ENCODE results near the gene FHL3.

The FHL3 gene

GRCh38 chr1:38043036-38043747 lies 37.9 kb upstream of the FHL3 start:
- WGBS (ENCODE audit: extremely low coverage, insufficient coverage, low lambda C conversion rate) = no CpG with 5 or more reads among the region's 12 CpGs
- no peak overlapping the region for H4K8ac ChIP-seq (ENCODE audit: low read depth, low read length)
- no peaks in the 10 kb centered on the region for H3K79me1 ChIP-seq (ENCODE audit: low read length)
- H4K5ac ChIP-seq (ENCODE audit: low read length) = no peak overlapping the region
- no peaks in the 10 kb centered on the region for H3K4me1 ChIP-seq (ENCODE audit: control insufficient read depth, low read depth, low read length)
- H3K79me2 ChIP-seq (ENCODE audit: control insufficient read depth, insufficient read depth, low read length) = no peaks in the 10 kb centered on the region
- H3K27ac ChIP-seq (ENCODE audit: low read depth, low read length) = no peak overlapping the region
- peaks cover 25% of the 10 kb centered on the region for H3K27me3 ChIP-seq (ENCODE audit: insufficient read depth, low read length, poor library complexity)
- no peaks in the 10 kb centered on the region for H3K36me3 ChIP-seq (ENCODE audit: control insufficient read depth, insufficient read depth, low read length)
- no peak overlapping the region for H3K4me3 ChIP-seq (ENCODE audit: low read length)
- H3K4ac ChIP-seq (ENCODE audit: low read depth, low read length) = no peak overlapping the region
- no peak overlapping the region for H3K9ac ChIP-seq (ENCODE audit: low read length)
- no peak overlapping the region for H2BK120ac ChIP-seq (ENCODE audit: low read depth, low read length)
- DNase-seq = no peak
- H2BK15ac ChIP-seq (replicated peaks; ENCODE audit: low read depth) = no peak overlapping the region
- no peak overlapping the region for H2AK5ac ChIP-seq (ENCODE audit: low read length)
- no peak overlapping the region for H3K4me2 ChIP-seq (ENCODE audit: low read length)
- H3K18ac ChIP-seq (ENCODE audit: low read length) = no peak overlapping the region
- no peak overlapping the region for H2BK5ac ChIP-seq (ENCODE audit: low read length)
- H3K56ac ChIP-seq (ENCODE audit: low read length) = no peak overlapping the region
- no peak overlapping the region for H3K23ac ChIP-seq (ENCODE audit: low read length)

- H4K8ac ChIP-seq (ENCODE audit: low read depth, low read length) = no peak overlapping the region
- H3K36me3 ChIP-seq (ENCODE audit: control insufficient read depth, insufficient read depth, low read length) = no peaks in the 10 kb centered on the region
- H3K4ac ChIP-seq (ENCODE audit: low read depth, low read length) = no peak overlapping the region
- H3K27ac ChIP-seq (ENCODE audit: low read depth, low read length) = no peak overlapping the region
- no peaks in the 10 kb centered on the region for H3K79me2 ChIP-seq (ENCODE audit: control insufficient read depth, insufficient read depth, low read length)
- H3K56ac ChIP-seq (ENCODE audit: low read length) = no peak overlapping the region
- H3K79me1 ChIP-seq (ENCODE audit: low read length) = no peaks in the 10 kb centered on the region
- no peak overlapping the region for H2BK5ac ChIP-seq (ENCODE audit: low read length)
- no peak overlapping the region for H2AK5ac ChIP-seq (ENCODE audit: low read length)
- no peak overlapping the region for H3K4me2 ChIP-seq (ENCODE audit: low read length)
- H3K23ac ChIP-seq (ENCODE audit: low read length) = no peak overlapping the region
- H3K18ac ChIP-seq (ENCODE audit: low read length) = no peak overlapping the region
- no peak overlapping the region for H3K9ac ChIP-seq (ENCODE audit: low read length)
- no peak overlapping the region for H2BK15ac ChIP-seq (replicated peaks; ENCODE audit: low read depth)
- H3K4me1 ChIP-seq (ENCODE audit: control insufficient read depth, low read depth, low read length) = no peaks in the 10 kb centered on the region
- WGBS (ENCODE audit: extremely low coverage, insufficient coverage, low lambda C conversion rate) = no CpG with 5 or more reads among the region's 21 CpGs
- peaks cover 24% of the 10 kb centered on the region for H3K27me3 ChIP-seq (ENCODE audit: insufficient read depth, low read length, poor library complexity)
- H3K4me3 ChIP-seq (ENCODE audit: low read length) = no peak overlapping the region
- no peak for DNase-seq
- H4K5ac ChIP-seq (ENCODE audit: low read length) = no peak overlapping the region
- no peak overlapping the region for H2BK120ac ChIP-seq (ENCODE audit: low read depth, low read length)
Measured at GRCh38 chr1:38041936-38042834, 36.9 kb upstream of the FHL3 start.

- H2BK120ac ChIP-seq (ENCODE audit: low read depth, low read length) = no peak overlapping the region
- no peak overlapping the region for H3K18ac ChIP-seq (ENCODE audit: low read length)
- H3K79me1 ChIP-seq (ENCODE audit: low read length) = no peaks in the 10 kb centered on the region
- no peak overlapping the region for H3K9ac ChIP-seq (ENCODE audit: low read length)
- H3K23ac ChIP-seq (ENCODE audit: low read length) = no peak overlapping the region
- H4K5ac ChIP-seq (ENCODE audit: low read length) = no peak overlapping the region
- peaks cover 9% of the 10 kb centered on the region for H3K27me3 ChIP-seq (ENCODE audit: insufficient read depth, low read length, poor library complexity)
- no CpG with 5 or more reads among the region's 17 CpGs for WGBS (ENCODE audit: extremely low coverage, insufficient coverage, low lambda C conversion rate)
- H3K4me3 ChIP-seq (ENCODE audit: low read length) = no peak overlapping the region
- H3K4me2 ChIP-seq (ENCODE audit: low read length) = no peak overlapping the region
- no peak overlapping the region for H4K8ac ChIP-seq (ENCODE audit: low read depth, low read length)
- no peak overlapping the region for H3K56ac ChIP-seq (ENCODE audit: low read length)
- no peak overlapping the region for H2BK5ac ChIP-seq (ENCODE audit: low read length)
- H3K4me1 ChIP-seq (ENCODE audit: control insufficient read depth, low read depth, low read length) = no peaks in the 10 kb centered on the region
- no peak overlapping the region for H2BK15ac ChIP-seq (replicated peaks; ENCODE audit: low read depth)
- H2AK5ac ChIP-seq (ENCODE audit: low read length) = no peak overlapping the region
- no peaks in the 10 kb centered on the region for H3K36me3 ChIP-seq (ENCODE audit: control insufficient read depth, insufficient read depth, low read length)
- H3K4ac ChIP-seq (ENCODE audit: low read depth, low read length) = no peak overlapping the region
- no peak overlapping the region for H3K27ac ChIP-seq (ENCODE audit: low read depth, low read length)
- DNase-seq = no peak
- no peaks in the 10 kb centered on the region for H3K79me2 ChIP-seq (ENCODE audit: control insufficient read depth, insufficient read depth, low read length)
Measured at GRCh38 chr1:38039331-38040088, 34.2 kb upstream of the FHL3 start.

DNA sequence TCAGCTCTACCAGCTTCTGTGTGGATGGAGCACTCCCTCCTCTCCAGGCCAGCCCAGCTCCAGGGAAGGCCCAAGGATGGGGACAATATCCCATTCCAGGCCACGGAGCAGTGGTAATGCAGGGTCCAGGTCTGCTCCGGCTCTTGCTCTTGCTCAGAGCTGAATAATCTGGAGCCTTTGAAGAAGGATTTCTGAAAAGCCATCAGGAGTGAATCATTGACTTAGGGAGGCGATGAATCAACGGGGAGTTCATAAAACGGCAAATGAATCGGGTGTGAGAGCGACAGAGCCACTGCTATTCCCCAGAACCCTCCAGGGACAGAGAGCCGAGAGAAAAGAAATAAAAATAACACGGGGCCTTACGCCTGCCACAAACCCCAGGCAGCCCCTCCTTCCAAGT lies 33.5 kb upstream of the FHL3 start:
- Histone ChIP-seq H3K4me2 (ENCODE audit: low read length) (no peak overlapping the region), H3K23ac (ENCODE audit: low read length) (no peak overlapping the region), H3K79me2 (ENCODE audit: control insufficient read depth, insufficient read depth, low read length) (no peaks in the 10 kb centered on the region), H3K4me1 (ENCODE audit: control insufficient read depth, low read depth, low read length) (no peaks in the 10 kb centered on the region), H2BK15ac (replicated peaks; ENCODE audit: low read depth) (no peak overlapping the region), H3K79me1 (ENCODE audit: low read length) (no peaks in the 10 kb centered on the region), H3K56ac (ENCODE audit: low read length) (no peak overlapping the region), H3K36me3 (ENCODE audit: control insufficient read depth, insufficient read depth, low read length) (no peaks in the 10 kb centered on the region), H3K9ac (ENCODE audit: low read length) (no peak overlapping the region), H3K27ac (ENCODE audit: low read depth, low read length) (no peak overlapping the region), H4K5ac (ENCODE audit: low read length) (no peak overlapping the region), H2BK5ac (ENCODE audit: low read length) (no peak overlapping the region), H3K18ac (ENCODE audit: low read length) (no peak overlapping the region), H4K8ac (ENCODE audit: low read depth, low read length) (no peak overlapping the region), H3K4me3 (ENCODE audit: low read length) (no peak overlapping the region), H2BK120ac (ENCODE audit: low read depth, low read length) (no peak overlapping the region), H3K4ac (ENCODE audit: low read depth, low read length) (no peak overlapping the region), H2AK5ac (ENCODE audit: low read length) (no peak overlapping the region), H3K27me3 (ENCODE audit: insufficient read depth, low read length, poor library complexity) (peaks cover 5% of the 10 kb centered on the region)
- no peak for DNase-seq
- no CpG with 5 or more reads among the region's 10 CpGs for WGBS (ENCODE audit: extremely low coverage, insufficient coverage, low lambda C conversion rate)

- Histone ChIP-seq H3K79me1 (ENCODE audit: low read length) (no peaks in the 10 kb centered on the region), H2BK5ac (ENCODE audit: low read length) (no peak overlapping the region), H3K18ac (ENCODE audit: low read length) (no peak overlapping the region), H3K23ac (ENCODE audit: low read length) (no peak overlapping the region), H2BK15ac (replicated peaks; ENCODE audit: low read depth) (no peak overlapping the region), H3K27ac (ENCODE audit: low read depth, low read length) (no peak overlapping the region), H3K56ac (ENCODE audit: low read length) (no peak overlapping the region), H3K4me3 (ENCODE audit: low read length) (no peak overlapping the region), H3K4me1 (ENCODE audit: control insufficient read depth, low read depth, low read length) (no peaks in the 10 kb centered on the region), H3K27me3 (ENCODE audit: insufficient read depth, low read length, poor library complexity) (no peaks in the 10 kb centered on the region), H2AK5ac (ENCODE audit: low read length) (no peak overlapping the region), H3K4me2 (ENCODE audit: low read length) (no peak overlapping the region), H3K36me3 (ENCODE audit: control insufficient read depth, insufficient read depth, low read length) (no peaks in the 10 kb centered on the region), H2BK120ac (ENCODE audit: low read depth, low read length) (no peak overlapping the region), H4K5ac (ENCODE audit: low read length) (no peak overlapping the region), H4K8ac (ENCODE audit: low read depth, low read length) (no peak overlapping the region), H3K79me2 (ENCODE audit: control insufficient read depth, insufficient read depth, low read length) (no peaks in the 10 kb centered on the region), H3K9ac (ENCODE audit: low read length) (no peak overlapping the region), H3K4ac (ENCODE audit: low read depth, low read length) (no peak overlapping the region)
- WGBS (ENCODE audit: extremely low coverage, insufficient coverage, low lambda C conversion rate) = no CpG with 5 or more reads among the region's 5 CpGs
- no peak for DNase-seq
Measured at GRCh38 chr1:38037221-38037939, 32.1 kb upstream of the FHL3 start.
